GM23248 (cell line): ENCODE data around the gene CGB3.

Source experiments
- EZH2 ChIP-seq: fragments of 200-600 bp; sonication (generic); IDR thresholded peaks from 2 replicates; pipeline ENCODE4 v1.6.1; 2018; ENCODE audit warnings: antibody characterized with exemption, mild to moderate bottlenecking; ENCODE audit not compliant: insufficient read depth, poor library complexity, severe bottlenecking
- EZH2phosphoT487 ChIP-seq: fragments of 200-600 bp; sonication (generic); IDR thresholded peaks from 2 replicates; pipeline ENCODE4 v1.6.1; 2018; ENCODE audit warnings: antibody characterized with exemption, moderate library complexity, mild to moderate bottlenecking, low read depth; ENCODE audit not compliant: insufficient read depth

- TF ChIP-seq EZH2 (no peak), EZH2phosphoT487 (no peak)
Measured at GRCh38 chr19:49011194-49011593, 12.9 kb downstream of the CGB3 start.
